IMR-90 (cell line): ENCODE measurements around the gene SYTL1. TPM values are rescaled to one million over a fixed set of nuclear protein-coding genes. Genes with fewer than 3 reads are reported as not detected.

ENCODE experiments used
- ATAC-seq: fragments of 200-7000 bp; cut with Tn5 transposase; 2 replicates; pipeline ENCODE4 v1.9.1; 2020; ENCODE audit warnings: low read depth, mild to moderate bottlenecking, moderate library complexity
- BruUV-seq: library from RNA; stranded (reverse); fragments of 400-500 nt; replicated peaks from 2 replicates; lab custom pipeline; 2021; lab: Mats Ljungman, UMichigan
- CTCF ChIA-PET: fragments of 300-600 bp; formaldehyde crosslinking; extraction: SDS; loops from one replicate; lab custom pipeline; 2021; ENCODE audit warnings: antibody characterized with exemption; lab: Yijun Ruan, JAX
- POLR2A ChIA-PET: fragments of 300-600 bp; sonication (Branson Sonifier 250); formaldehyde crosslinking; loops from one replicate; lab custom pipeline; 2022; ENCODE audit warnings: antibody characterized with exemption; ENCODE audit not compliant: unreplicated experiment; lab: Charles Lee
- DNase-seq: peaks from one replicate; pipeline ENCODE4 v3.0.0; 2013
- H2AFZ ChIP-seq: replicated peaks from 2 replicates; pipeline ENCODE3; 2013; ENCODE audit warnings: low read length, mild to moderate bottlenecking; ENCODE audit not compliant: poor library complexity
- H2AK5ac ChIP-seq: 2 replicates; pipeline ENCODE4 v1.6.1; 2013; ENCODE audit warnings: low read depth, low read length, inconsistent platforms
- H2AK9ac ChIP-seq: replicated peaks from 2 replicates; pipeline ENCODE3; 2013; ENCODE audit warnings: mild to moderate bottlenecking, low read depth, low read length, moderate library complexity; ENCODE audit not compliant: poor library complexity
- H2BK120ac ChIP-seq: 2 replicates; pipeline ENCODE4 v1.6.1; 2013; ENCODE audit warnings: low read depth, low read length, inconsistent platforms
- H2BK15ac ChIP-seq: 3 replicates; pipeline ENCODE4 v1.6.1; 2013; ENCODE audit warnings: low read depth, low read length, inconsistent platforms
- H2BK20ac ChIP-seq: 2 replicates; pipeline ENCODE4 v1.6.1; 2013; ENCODE audit warnings: low read depth, mild to moderate bottlenecking, inconsistent platforms, low read length, moderate library complexity
- H2BK5ac ChIP-seq: 2 replicates; pipeline ENCODE4 v1.6.1; 2013; ENCODE audit warnings: mild to moderate bottlenecking, low read depth, low read length, inconsistent platforms; ENCODE audit not compliant: poor library complexity, severe bottlenecking
- H3K14ac ChIP-seq: replicated peaks from 2 replicates; pipeline ENCODE4 v1.6.1; 2013; ENCODE audit warnings: low read depth, low read length, inconsistent platforms
- H3K18ac ChIP-seq: 2 replicates; pipeline ENCODE4 v1.6.1; 2013; ENCODE audit warnings: low read depth, low read length, control low read depth
- H3K23ac ChIP-seq: 2 replicates; pipeline ENCODE4 v1.6.1; 2013; ENCODE audit warnings: low read depth, low read length, inconsistent platforms
- H3K27ac ChIP-seq: 2 replicates; pipeline ENCODE4 v1.5.1; 2013; ENCODE audit warnings: mild to moderate bottlenecking, control low read depth, low read length; ENCODE audit not compliant: insufficient read depth
- H3K27me3 ChIP-seq: 2 replicates; pipeline ENCODE4 v1.6.1; 2013; ENCODE audit warnings: low read length; ENCODE audit not compliant: control insufficient read depth, insufficient read depth
- H3K36me3 ChIP-seq: 2 replicates; pipeline ENCODE4 v1.6.1; 2013; ENCODE audit warnings: low read length, mixed read lengths; ENCODE audit not compliant: control insufficient read depth, insufficient read depth
- H3K4ac ChIP-seq: 2 replicates; pipeline ENCODE4 v1.6.1; 2013; ENCODE audit warnings: low read depth, low read length, inconsistent platforms
- H3K4me1 ChIP-seq: 2 replicates; pipeline ENCODE4 v1.6.1; 2013; ENCODE audit warnings: low read length, mixed read lengths; ENCODE audit not compliant: control insufficient read depth, insufficient read depth
- H3K4me2 ChIP-seq: 2 replicates; pipeline ENCODE4 v1.6.1; 2013; ENCODE audit warnings: low read depth, mild to moderate bottlenecking, control low read depth, low read length, moderate library complexity
- H3K4me3 ChIP-seq: 2 replicates; pipeline ENCODE4 v1.5.1; 2013; ENCODE audit warnings: low read depth, mild to moderate bottlenecking, control low read depth, low read length, moderate library complexity; ENCODE audit not compliant: insufficient read depth
- H3K56ac ChIP-seq: 2 replicates; pipeline ENCODE4 v1.6.1; 2013; ENCODE audit warnings: low read length, inconsistent platforms; ENCODE audit not compliant: insufficient read depth; ENCODE audit errors: extremely low read depth
- H3K79me1 ChIP-seq, 2 experiments: 2 replicates each; pipeline ENCODE4 v1.6.1; 2013; ENCODE audit warnings: low read length in 2 of 2, inconsistent platforms in 1 of 2, low read depth in 1 of 2
- H3K9ac ChIP-seq: 2 replicates; pipeline ENCODE4 v1.6.1; 2013; ENCODE audit warnings: low read depth, low read length, control low read depth
- H3K9me1 ChIP-seq: 2 replicates; pipeline ENCODE4 v1.6.1; 2013; ENCODE audit warnings: low read length, inconsistent platforms; ENCODE audit not compliant: insufficient read depth
- H3K9me3 ChIP-seq: 2 replicates; pipeline ENCODE4 v1.6.1; 2013; ENCODE audit warnings: low read length; ENCODE audit not compliant: control insufficient read depth, insufficient read depth
- H4K20me1 ChIP-seq: 2 replicates; pipeline ENCODE4 v1.6.1; 2013; ENCODE audit warnings: low read length, inconsistent platforms; ENCODE audit not compliant: insufficient read depth
- H4K5ac ChIP-seq: 2 replicates; pipeline ENCODE4 v1.6.1; 2013; ENCODE audit warnings: mild to moderate bottlenecking, low read depth, low read length, control low read depth
- H4K8ac ChIP-seq, 2 experiments: 2 replicates each; pipeline ENCODE4 v1.6.1; 2013; ENCODE audit warnings: low read depth in 2 of 2, low read length in 2 of 2, control low read depth in 1 of 2, inconsistent platforms in 1 of 2
- H4K91ac ChIP-seq: 2 replicates; pipeline ENCODE4 v1.6.1; 2013; ENCODE audit warnings: low read depth, low read length, inconsistent platforms; ENCODE audit not compliant: insufficient read depth
- FOS ChIP-seq: fragments of 150-350 bp; IDR thresholded peaks from 2 replicates; pipeline ENCODE4 v1.6.1; 2016; ENCODE audit warnings: low read depth, low read length
- MXI1 ChIP-seq: IDR thresholded peaks from 2 replicates; pipeline ENCODE4 v1.6.1; 2012; ENCODE audit warnings: low read depth, mild to moderate bottlenecking, low read length, moderate library complexity, borderline replicate concordance
- SMC3 ChIP-seq: fragments of 150-350 bp; IDR thresholded peaks from 2 replicates; pipeline ENCODE4 v1.6.1; 2016; ENCODE audit warnings: low read depth, mild to moderate bottlenecking, antibody characterized with exemption, low read length, moderate library complexity
- WGBS, 2 experiments: methylation state at CpG; one replicate each; pipeline versions ENCODE4 v1.1.5 to v1.1.7; 2013; ENCODE audit warnings: missing lambda C conversion rate in 2 of 2; ENCODE audit not compliant: insufficient read length in 1 of 2; ENCODE audit errors: extremely low coverage in 2 of 2; 5-methylcytosine and 5-hydroxymethylcytosine counted together
- dilution Hi-C: fragments of 300-500 bp; cut with HindIII; formaldehyde crosslinking; loops from one replicate; pipeline ENCODE4 v1.14.3; 2018; ENCODE audit warnings: low sequenced_read_pairs; ENCODE audit not compliant: unreplicated experiment
- in situ Hi-C: fragments of 300-500 bp; cut with MboI; formaldehyde crosslinking; loops from 3 replicates; pipeline ENCODE4 v1.14.3; 2019; ENCODE audit warnings: low sequenced_read_pairs, inconsistent platforms, mixed read lengths
- intact Hi-C: fragments of 100-400 bp; cut with micrococcal nuclease; formaldehyde crosslinking; loops from 2 replicates; pipeline ENCODE4 v1.10.0; 2022
- polyA plus RNA-seq, 3 experiments: library from polyadenylated mRNA; depleted of rRNA; stranded (reverse); fragments of >200 nt; gene quantifications; 2 replicates each; pipeline ENCODE4 v1.2.3, GENCODE V29; 2012; ENCODE audit warnings: low replicate concordance in 1 of 3
- total RNA-seq: library from RNA; depleted of rRNA; stranded (reverse); fragments of >200 nt; gene quantifications from 2 replicates; pipeline ENCODE4 v1.2.3, GENCODE V29; 2012
- TF ChIP-seq, protein P1 (sequence below): conservative IDR thresholded peaks from 2 replicates; pipeline ENCODE4 v1.5.1; 2012; ENCODE audit warnings: mild to moderate bottlenecking, low read depth, low read length, improper control_type of control experiment

Gene SYTL1
- total and polyA plus RNA-seq, 2 of the 4 experiments (the other 2 are of a cell fraction), result 0.18 to 1.0 TPM

DNA sequence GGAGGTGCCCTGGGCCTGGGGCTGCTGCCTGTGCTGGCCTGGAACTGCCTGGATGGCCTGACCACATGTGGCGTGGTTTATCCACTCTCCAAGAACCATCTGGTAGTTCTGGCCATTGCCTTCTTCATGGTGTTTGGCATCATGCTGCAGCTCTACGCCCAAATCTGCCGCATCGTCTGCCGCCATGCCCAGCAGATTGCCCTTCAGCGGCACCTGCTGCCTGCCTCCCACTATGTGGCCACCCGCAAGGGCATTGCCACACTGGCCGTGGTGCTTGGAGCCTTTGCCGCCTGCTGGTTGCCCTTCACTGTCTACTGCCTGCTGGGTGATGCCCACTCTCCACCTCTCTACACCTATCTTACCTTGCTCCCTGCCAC is 52.4 kb downstream of the SYTL1 start (continued):
- TF ChIP-seq, protein P1, sequence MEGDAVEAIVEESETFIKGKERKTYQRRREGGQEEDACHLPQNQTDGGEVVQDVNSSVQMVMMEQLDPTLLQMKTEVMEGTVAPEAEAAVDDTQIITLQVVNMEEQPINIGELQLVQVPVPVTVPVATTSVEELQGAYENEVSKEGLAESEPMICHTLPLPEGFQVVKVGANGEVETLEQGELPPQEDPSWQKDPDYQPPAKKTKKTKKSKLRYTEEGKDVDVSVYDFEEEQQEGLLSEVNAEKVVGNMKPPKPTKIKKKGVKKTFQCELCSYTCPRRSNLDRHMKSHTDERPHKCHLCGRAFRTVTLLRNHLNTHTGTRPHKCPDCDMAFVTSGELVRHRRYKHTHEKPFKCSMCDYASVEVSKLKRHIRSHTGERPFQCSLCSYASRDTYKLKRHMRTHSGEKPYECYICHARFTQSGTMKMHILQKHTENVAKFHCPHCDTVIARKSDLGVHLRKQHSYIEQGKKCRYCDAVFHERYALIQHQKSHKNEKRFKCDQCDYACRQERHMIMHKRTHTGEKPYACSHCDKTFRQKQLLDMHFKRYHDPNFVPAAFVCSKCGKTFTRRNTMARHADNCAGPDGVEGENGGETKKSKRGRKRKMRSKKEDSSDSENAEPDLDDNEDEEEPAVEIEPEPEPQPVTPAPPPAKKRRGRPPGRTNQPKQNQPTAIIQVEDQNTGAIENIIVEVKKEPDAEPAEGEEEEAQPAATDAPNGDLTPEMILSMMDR, result no peak

DNA sequence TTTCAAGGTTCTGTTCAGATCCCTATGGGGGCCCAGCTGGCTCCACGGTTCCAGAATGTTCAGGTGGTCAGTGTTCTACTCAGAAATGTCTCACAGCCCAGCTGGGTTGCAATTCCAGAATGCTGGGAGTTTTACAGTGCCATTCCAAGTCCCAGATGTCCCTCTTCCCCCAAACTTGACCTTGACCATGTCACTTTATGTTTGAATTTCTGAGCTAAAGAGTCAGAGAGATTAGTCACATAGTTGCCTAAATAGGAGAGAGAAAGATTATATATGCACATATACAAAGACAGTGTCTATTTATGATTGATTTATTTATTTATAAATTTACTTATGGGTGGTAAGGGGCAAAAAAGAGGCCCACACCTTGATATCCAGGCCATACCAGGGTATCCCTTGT is 53.1 kb downstream of the SYTL1 start:
- H3K27ac ChIP-seq, result 0 out of 2 replicates have a peak overlapping the region, but pooled peaks have one; percentile 18
- ChIA-PET POLR2A (interaction anchor here (0.5 kb wide), 1 partner anchor 108 kb away, joined by 3 read pairs; no protein-coding TSS in a partner anchor), CTCF (interaction anchor here (0.6 to 4.7 kb wide), 10 partner anchors 28 to 350 kb away, joined by 3 to 79 read pairs (median 3); partner anchors contain the start of gene MAP3K6)
- no peak overlapping the region for H2AK5ac ChIP-seq
- no peak overlapping the region for H4K5ac ChIP-seq
- no peak overlapping the region for H3K56ac ChIP-seq
- no peaks in the 10 kb centered on the region for H4K20me1 ChIP-seq
- H2BK5ac ChIP-seq, result peak overlapping the region; percentile 54
- DNase-seq (peak; percentile 54), ATAC-seq (no peak)
- peaks cover 22% of the 10 kb centered on the region for H3K9me1 ChIP-seq
- H2AK9ac ChIP-seq, result peak overlapping the region; percentile 60
- H3K4ac ChIP-seq, result peak overlapping the region; percentile 36; the same call in 1 of the 2 replicates
- no peak overlapping the region for H3K18ac ChIP-seq
- in situ Hi-C loops (loop anchor here (5.0 to 10.0 kb wide), 3 partner anchors 93 to 290 kb away; no protein-coding TSS in a partner anchor), intact Hi-C loops (loop anchor here (1.0 to 10.0 kb wide), 5 partner anchors 38 to 293 kb away; no protein-coding TSS in a partner anchor), dilution Hi-C loops (no loop called here)
- H2BK15ac ChIP-seq, result no peak overlapping the region; the same call in 2 of the 3 replicates
- BruUV-seq, result no TSS peak
- 0 out of 2 replicates have a peak overlapping the region, but pooled peaks have one; percentile 8 for H2BK20ac ChIP-seq
- H3K9me3 ChIP-seq, result no peaks in the 10 kb centered on the region
- H3K79me1 ChIP-seq, result peaks cover 0 to 28% of the 10 kb centered on the region in 2 experiments; a peak in 3 of 4 replicates
- no peak overlapping the region for H2AFZ ChIP-seq
- no peak overlapping the region; the same call in 1 of the 2 replicates for H3K9ac ChIP-seq
- no peak for TF ChIP-seq SMC3
- TF ChIP-seq MXI1, result no peak
- no peak for TF ChIP-seq FOS
- no peaks in the 10 kb centered on the region for H3K27me3 ChIP-seq
- peaks cover 17% of the 10 kb centered on the region for H3K4me1 ChIP-seq
- 0 out of 2 replicates have a peak overlapping the region, but pooled peaks have one; percentile 42 for H3K14ac ChIP-seq
- no peak overlapping the region for H3K23ac ChIP-seq
- no peak overlapping the region for H3K4me3 ChIP-seq
- WGBS, 2 experiments, result no CpG with 5 or more reads among the region's 1 CpG
- H2BK120ac ChIP-seq, result no peak overlapping the region
- no peaks in the 10 kb centered on the region; the same call in 1 of the 2 replicates for H3K36me3 ChIP-seq
- no peak overlapping the region for H4K8ac ChIP-seq
- no peak overlapping the region for H4K91ac ChIP-seq
- peak overlapping the region; percentile 7; the same call in 1 of the 2 replicates for H3K4me2 ChIP-seq
